Keratinocyte (primary cell): ENCODE measurements around the gene HYAL1. TPM values are rescaled to one million over a fixed set of nuclear protein-coding genes. Genes with fewer than 3 reads are reported as not detected.
A peak's percentile ranks its signal among the peaks of the same experiment; 100 is the strongest.

ENCODE experiments used
- DNase-seq: peaks from one replicate; pipeline ENCODE4 v3.0.0-alpha.2; 2011; ENCODE audit warnings: low read depth, missing footprints, low spot score
- FAIRE-seq: peaks from 2 replicates; lab custom pipeline; 2011; peaks lifted over from hg19 to GRCh38; lab: Jason Lieb, UNC
- H2AFZ ChIP-seq: 2 replicates; pipeline ENCODE4 v1.6.0; 2012; ENCODE audit warnings: low read length, control low read depth, inconsistent platforms; ENCODE audit not compliant: control insufficient read depth
- H3K27ac ChIP-seq: 2 replicates; pipeline ENCODE4 v1.5.1; 2011; ENCODE audit warnings: low read length; ENCODE audit not compliant: control insufficient read depth, insufficient read depth
- H3K27me3 ChIP-seq: 3 replicates; pipeline ENCODE4 v1.6.0; 2011; ENCODE audit warnings: low read length; ENCODE audit not compliant: control insufficient read depth, insufficient read depth; ENCODE audit errors: extremely low read depth
- H3K36me3 ChIP-seq, 2 experiments: 2 replicates in 1 of 2; 3 replicates in 1 of 2; pipeline ENCODE4 v1.5.1; 2011; ENCODE audit warnings: low read length in 2 of 2, mild to moderate bottlenecking in 1 of 2; ENCODE audit not compliant: control insufficient read depth in 2 of 2, insufficient read depth in 2 of 2; ENCODE audit errors: extremely low read depth in 1 of 2
- H3K4me1 ChIP-seq: 3 replicates; pipeline ENCODE4 v1.5.1; 2011; ENCODE audit warnings: low read length; ENCODE audit not compliant: control insufficient read depth, insufficient read depth; ENCODE audit errors: extremely low read depth
- H3K4me2 ChIP-seq: 3 replicates; pipeline ENCODE4 v1.6.0; 2011; ENCODE audit warnings: low read depth, low read length; ENCODE audit not compliant: control insufficient read depth, insufficient read depth; ENCODE audit errors: extremely low read depth
- H3K4me3 ChIP-seq, 3 experiments: fragments of 200-600 bp in 1 of 3; sonication (generic) in 1 of 3; 2 replicates in 2 of 3; 3 replicates in 1 of 3; pipeline ENCODE4 v1.5.1; 2011 to 2016; ENCODE audit warnings: low read length in 3 of 3, mild to moderate bottlenecking in 3 of 3, control low read depth in 2 of 3, inconsistent platforms in 1 of 3, low read depth in 1 of 3, mixed read lengths in 1 of 3, mixed run types in 1 of 3, moderate library complexity in 1 of 3; ENCODE audit not compliant: control insufficient read depth in 2 of 3, insufficient read depth in 2 of 3; ENCODE audit errors: extremely low read depth in 1 of 3
- H3K79me2 ChIP-seq: 2 replicates; pipeline ENCODE4 v1.6.0; 2012; ENCODE audit warnings: low read length; ENCODE audit not compliant: control insufficient read depth, insufficient read depth
- H3K9ac ChIP-seq: 3 replicates; pipeline ENCODE4 v1.6.0; 2011; ENCODE audit warnings: low read length; ENCODE audit not compliant: control insufficient read depth, insufficient read depth; ENCODE audit errors: extremely low read depth
- H3K9me1 ChIP-seq: 3 replicates; pipeline ENCODE4 v1.6.0; 2011; ENCODE audit warnings: low read length; ENCODE audit not compliant: control insufficient read depth, insufficient read depth; ENCODE audit errors: extremely low read depth
- H3K9me3 ChIP-seq: 2 replicates; pipeline ENCODE4 v1.5.1; 2012; ENCODE audit warnings: low read depth, low read length; ENCODE audit not compliant: control insufficient read depth
- H4K20me1 ChIP-seq: 3 replicates; pipeline ENCODE4 v1.6.0; 2011; ENCODE audit warnings: low read length; ENCODE audit not compliant: control insufficient read depth, insufficient read depth; ENCODE audit errors: extremely low read depth
- EZH2 ChIP-seq: IDR thresholded peaks from one replicate; pipeline ENCODE4 v1.6.1; 2012; ENCODE audit warnings: inconsistent platforms, mild to moderate bottlenecking, low read length, moderate library complexity
- dilution Hi-C: fragments of 300-500 bp; cut with MboI; formaldehyde crosslinking; loops from one replicate; pipeline ENCODE4 v1.7.0; 2020; ENCODE audit warnings: low sequenced_read_pairs; ENCODE audit not compliant: extremely low pct_ligation_motif_present
- polyA plus RNA-seq, 5 experiments: library from polyadenylated mRNA; depleted of rRNA in 3 of 5; stranded (reverse) in 3 of 5; stranded (forward) in 1 of 5; unstranded in 1 of 5; fragments of >200 nt; gene quantifications; 1 replicate in 1 of 5; 2 replicates in 3 of 5; 3 replicates in 1 of 5; pipeline versions ENCODE4 v1.2.1 to v1.2.3, GENCODE V29; 2011 to 2012; ENCODE audit warnings: missing spikeins in 2 of 5, low read depth in 1 of 5, low replicate concordance in 1 of 5
- TF ChIP-seq, protein P1 (sequence below), 3 experiments: IDR thresholded peaks in 1 of 3; conservative IDR thresholded peaks in 1 of 3; optimal IDR thresholded peaks in 1 of 3; 2 replicates in 2 of 3; 3 replicates in 1 of 3; pipeline versions ENCODE3 to v1.5.1; 2011; ENCODE audit warnings: low read length in 3 of 3, mild to moderate bottlenecking in 3 of 3, moderate library complexity in 2 of 3, control low read depth in 1 of 3, inconsistent platforms in 1 of 3; ENCODE audit not compliant: insufficient read depth in 2 of 3; ENCODE audit errors: extremely low read depth in 1 of 3

The HYAL1 gene
- polyA plus RNA-seq, 1 donor (not counting 4 experiments of a cell fraction or from before 2014, with no cell fraction given) = 13.9 TPM

DNA sequence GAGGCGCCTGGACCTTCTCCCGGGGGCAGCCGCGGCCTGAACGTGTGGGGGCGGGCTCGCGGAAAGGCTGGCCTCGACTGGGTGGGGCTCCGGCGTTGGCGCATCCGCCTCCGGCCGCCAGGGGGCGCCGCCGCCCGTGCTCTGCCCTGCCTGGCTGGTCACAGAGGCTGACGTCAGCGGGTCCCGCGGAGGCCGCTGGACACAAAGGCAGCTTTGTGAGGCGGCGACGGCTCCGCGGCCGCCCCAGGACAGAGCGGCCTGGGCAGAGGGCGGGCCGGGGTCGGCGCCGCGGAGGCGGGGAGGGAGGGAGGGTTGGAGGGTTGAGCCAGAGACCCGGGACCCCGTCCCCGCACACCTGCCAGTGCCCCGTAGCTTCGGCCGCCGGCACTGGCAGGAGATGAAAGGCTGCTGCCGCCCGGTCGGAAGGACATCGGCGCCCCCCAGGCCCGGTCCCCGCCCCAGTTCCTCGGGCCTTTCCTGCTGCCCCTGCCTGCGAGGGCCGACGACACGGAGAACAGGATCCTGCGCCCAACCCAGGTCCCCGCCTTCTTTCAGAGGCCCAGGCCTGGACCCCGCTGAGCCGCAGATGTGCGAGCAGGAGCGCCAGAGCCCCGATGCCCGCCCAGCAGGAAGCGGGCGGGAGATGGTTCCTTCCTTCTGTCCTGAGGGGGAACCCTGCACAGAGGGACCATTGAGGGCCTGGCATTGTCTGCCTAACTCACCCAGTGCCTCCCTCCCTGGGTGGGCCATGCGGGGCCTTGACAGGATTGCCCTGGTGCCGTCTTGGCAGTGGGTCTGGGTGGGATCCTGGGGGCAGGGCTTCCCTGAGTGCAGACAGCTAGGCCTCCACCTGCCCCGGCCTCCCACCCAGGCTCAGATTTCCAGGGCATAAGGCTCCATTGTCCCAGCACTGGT lies 43.1 kb downstream of the HYAL1 start:
- TF ChIP-seq, protein P1, sequence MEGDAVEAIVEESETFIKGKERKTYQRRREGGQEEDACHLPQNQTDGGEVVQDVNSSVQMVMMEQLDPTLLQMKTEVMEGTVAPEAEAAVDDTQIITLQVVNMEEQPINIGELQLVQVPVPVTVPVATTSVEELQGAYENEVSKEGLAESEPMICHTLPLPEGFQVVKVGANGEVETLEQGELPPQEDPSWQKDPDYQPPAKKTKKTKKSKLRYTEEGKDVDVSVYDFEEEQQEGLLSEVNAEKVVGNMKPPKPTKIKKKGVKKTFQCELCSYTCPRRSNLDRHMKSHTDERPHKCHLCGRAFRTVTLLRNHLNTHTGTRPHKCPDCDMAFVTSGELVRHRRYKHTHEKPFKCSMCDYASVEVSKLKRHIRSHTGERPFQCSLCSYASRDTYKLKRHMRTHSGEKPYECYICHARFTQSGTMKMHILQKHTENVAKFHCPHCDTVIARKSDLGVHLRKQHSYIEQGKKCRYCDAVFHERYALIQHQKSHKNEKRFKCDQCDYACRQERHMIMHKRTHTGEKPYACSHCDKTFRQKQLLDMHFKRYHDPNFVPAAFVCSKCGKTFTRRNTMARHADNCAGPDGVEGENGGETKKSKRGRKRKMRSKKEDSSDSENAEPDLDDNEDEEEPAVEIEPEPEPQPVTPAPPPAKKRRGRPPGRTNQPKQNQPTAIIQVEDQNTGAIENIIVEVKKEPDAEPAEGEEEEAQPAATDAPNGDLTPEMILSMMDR (optimal IDR thresholded peaks at IDR 0.05 in 1 of 3, IDR thresholded peaks at IDR 0.05 in 1 of 3, conservative IDR thresholded peaks at IDR 0.05 in 1 of 3; ENCODE audit: extremely low read depth in 1 of 3, insufficient read depth in 2 of 3, low read length in 3 of 3) = peak in 2 of 3 experiments; percentile 67 to 92
- TF ChIP-seq EZH2 = no peak
- Histone ChIP-seq H3K27ac (peak overlapping the region; percentile 56), H3K4me2 (peak overlapping the region; percentile 71), H3K9me1 (no peaks in the 10 kb centered on the region), H3K27me3 (no peaks in the 10 kb centered on the region), H3K4me1 (peaks cover 27% of the 10 kb centered on the region), H2AFZ (peak overlapping the region; percentile 6), H3K9me3 (no peaks in the 10 kb centered on the region), H3K79me2 (no peaks in the 10 kb centered on the region), H3K4me3 (peak overlapping the region; percentile 39 to 53 (median 51)), H3K36me3 (peaks cover 19 to 20% of the 10 kb centered on the region in 2 experiments), H4K20me1 (no peaks in the 10 kb centered on the region), H3K9ac (peak overlapping the region; percentile 83)
- no peak for FAIRE-seq
- dilution Hi-C loops = no loop called here
- DNase-seq = no peak

DNA sequence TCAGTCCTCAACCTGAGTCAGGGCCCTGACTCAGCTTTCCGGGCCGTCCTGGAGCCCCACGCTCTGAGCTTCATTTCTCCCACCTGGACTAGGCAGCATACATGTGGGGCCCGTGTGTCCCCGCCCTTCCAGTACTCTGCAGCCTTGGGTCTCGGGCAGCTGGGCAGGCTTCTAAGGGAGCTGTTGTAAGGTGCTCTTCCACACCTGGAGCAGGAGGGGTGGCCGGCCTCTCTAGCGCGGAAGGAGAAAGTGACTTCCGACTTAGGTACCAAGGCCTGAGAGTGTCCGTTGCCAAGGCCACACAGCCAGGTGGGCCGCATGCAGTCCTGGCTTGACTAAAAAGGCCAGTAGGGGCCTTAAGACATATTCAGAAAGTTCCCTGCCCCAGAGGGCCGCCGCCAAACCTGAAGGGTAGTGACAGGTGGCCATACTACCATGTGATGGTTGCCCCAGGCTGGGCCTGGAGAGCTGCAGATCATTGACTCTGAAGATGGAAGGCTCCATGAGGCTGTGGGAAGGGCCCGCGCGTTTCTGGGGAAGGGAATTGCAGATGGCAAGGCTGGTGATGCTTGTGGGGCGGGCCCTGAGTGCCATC lies 43.8 kb downstream of the HYAL1 start:
- H3K4me3 ChIP-seq = no peak overlapping the region
- H3K4me1 ChIP-seq = peaks cover 28% of the 10 kb centered on the region
- peak overlapping the region; percentile 20 for H3K27ac ChIP-seq
- dilution Hi-C loops = no loop called here
- H3K36me3 ChIP-seq = peaks cover 19 to 20% of the 10 kb centered on the region in 2 experiments
- H3K4me2 ChIP-seq = peak overlapping the region; percentile 41
- H3K9me3 ChIP-seq = no peaks in the 10 kb centered on the region
- TF ChIP-seq EZH2 = no peak
- TF ChIP-seq, protein P1 (optimal IDR thresholded peaks at IDR 0.05 in 1 of 3, IDR thresholded peaks at IDR 0.05 in 1 of 3, conservative IDR thresholded peaks at IDR 0.05 in 1 of 3; ENCODE audit: extremely low read depth in 1 of 3, insufficient read depth in 2 of 3, low read length in 3 of 3) = no peak
- H2AFZ ChIP-seq = no peak overlapping the region
- H3K9ac ChIP-seq = peak overlapping the region; percentile 83
- H3K9me1 ChIP-seq = no peaks in the 10 kb centered on the region
- no peaks in the 10 kb centered on the region for H4K20me1 ChIP-seq
- FAIRE-seq = no peak
- H3K27me3 ChIP-seq = no peaks in the 10 kb centered on the region
- no peaks in the 10 kb centered on the region for H3K79me2 ChIP-seq
- DNase-seq = no peak
